PC-3 (cell line): ENCODE data around the gene ATP10B. TPM values are rescaled to one million over a fixed set of nuclear protein-coding genes. Genes with fewer than 3 reads are reported as not detected.

Experiments used
- ATAC-seq: fragments of 200-7000 bp; cut with Tn5 transposase; 2 replicates; pipeline ENCODE4 v1.9.1; 2020; ENCODE audit warnings: mild to moderate bottlenecking, moderate library complexity
- BruUV-seq: library from RNA; stranded (reverse); fragments of 400-500 nt; replicated peaks from 2 replicates; lab custom pipeline; 2021; lab: Mats Ljungman, UMichigan
- CTCF ChIA-PET: fragments of 300-600 bp; sonication (Branson Sonifier 250); formaldehyde crosslinking; loops from one replicate; lab custom pipeline; 2022; ENCODE audit warnings: antibody characterized with exemption; lab: Charles Lee
- POLR2A ChIA-PET: fragments of 300-600 bp; sonication (Branson Sonifier 250); formaldehyde crosslinking; loops from one replicate; lab custom pipeline; 2022; ENCODE audit warnings: antibody characterized with exemption; ENCODE audit not compliant: unreplicated experiment; lab: Charles Lee
- DNase-seq: peaks from one replicate; pipeline ENCODE4 v3.0.0-alpha.2; 2015
- H2AFZ ChIP-seq: fragments of 300-600 bp; sonication (generic); 2 replicates; pipeline ENCODE4 v1.6.0; 2016; ENCODE audit warnings: antibody characterized with exemption, low read length
- H3F3A ChIP-seq: fragments of 300-600 bp; sonication (generic); one replicate; pipeline ENCODE4 v1.6.0; 2017; ENCODE audit warnings: antibody characterized with exemption, low read length, control low read depth, mild to moderate bottlenecking; ENCODE audit not compliant: unreplicated experiment
- H3K27ac ChIP-seq: fragments of 300-600 bp; sonication (generic); 2 replicates; pipeline ENCODE4 v1.5.1; 2016; ENCODE audit warnings: mild to moderate bottlenecking, low read length
- H3K27me3 ChIP-seq: fragments of 300-600 bp; sonication (generic); 2 replicates; pipeline ENCODE4 v1.6.1; 2016; ENCODE audit warnings: low read length, mixed read lengths
- H3K36me3 ChIP-seq: fragments of 300-600 bp; sonication (generic); 2 replicates; pipeline ENCODE4 v1.6.1; 2016; ENCODE audit warnings: low read depth, mixed run types, low read length, mixed read lengths
- H3K4me1 ChIP-seq: fragments of 300-600 bp; sonication (generic); 2 replicates; pipeline ENCODE4 v1.5.1; 2016; ENCODE audit warnings: low read length; ENCODE audit not compliant: insufficient read depth
- H3K4me2 ChIP-seq: fragments of 300-600 bp; sonication (generic); 2 replicates; pipeline ENCODE4 v1.6.0; 2016; ENCODE audit warnings: low read length
- H3K4me3 ChIP-seq: fragments of 300-600 bp; sonication (generic); 2 replicates; pipeline ENCODE4 v1.5.1; 2016; ENCODE audit warnings: mild to moderate bottlenecking, low read length, mixed read lengths
- H3K79me2 ChIP-seq: fragments of 300-600 bp; sonication (generic); 2 replicates; pipeline ENCODE4 v1.6.1; 2017; ENCODE audit warnings: low read length, mixed read lengths
- H3K9ac ChIP-seq: fragments of 300-600 bp; sonication (generic); 2 replicates; pipeline ENCODE4 v1.6.0; 2016; ENCODE audit warnings: mild to moderate bottlenecking, low read length
- H3K9me2 ChIP-seq: fragments of 300-600 bp; sonication (generic); replicated peaks from 2 replicates; pipeline ENCODE4 v1.6.1; 2016; ENCODE audit warnings: mixed run types, low read length, mixed read lengths
- H3K9me3 ChIP-seq: fragments of 300-600 bp; sonication (generic); 2 replicates; pipeline ENCODE4 v1.6.1; 2016; ENCODE audit warnings: low read length, mixed read lengths
- H4K20me1 ChIP-seq: fragments of 300-600 bp; sonication (generic); 2 replicates; pipeline ENCODE4 v1.6.1; 2016; ENCODE audit warnings: low read length, mixed read lengths
- CTCF ChIP-seq: fragments of 300-600 bp; sonication (generic); conservative IDR thresholded peaks from 2 replicates; pipeline ENCODE4 v1.5.1; 2017; ENCODE audit warnings: antibody characterized with exemption, low read depth, mild to moderate bottlenecking, low read length
- EZH2 ChIP-seq: fragments of 300-600 bp; sonication (generic); IDR thresholded peaks from one replicate; pipeline ENCODE4 v1.6.1; 2017; ENCODE audit warnings: antibody characterized with exemption, mild to moderate bottlenecking, low read length; ENCODE audit not compliant: unreplicated experiment
- EZH2phosphoT487 ChIP-seq: fragments of 300-600 bp; sonication (generic); IDR thresholded peaks from 2 replicates; pipeline ENCODE4 v1.6.1; 2018; ENCODE audit warnings: mild to moderate bottlenecking, antibody characterized with exemption, low read length, borderline replicate concordance
- intact Hi-C: fragments of 100-400 bp; cut with micrococcal nuclease; formaldehyde crosslinking; loops from 2 replicates; pipeline ENCODE4 v1.9.0; 2023
- total RNA-seq: library from RNA; depleted of rRNA; stranded (reverse); fragments of >200 nt; gene quantifications from 2 replicates; pipeline ENCODE4 v1.2.3, GENCODE V29; 2014

Gene ATP10B
- total RNA-seq, 1 experiment from 2014 or later, result not detected

- intact Hi-C loops, result no loop called here
Observed at GRCh38 chr5:160757194-160757593, 94.8 kb downstream of the ATP10B start.

GRCh38 chr5:160750938-160751657 is 100.9 kb downstream of the ATP10B start:
- no peaks in the 10 kb centered on the region for H4K20me1 ChIP-seq
- H3K79me2 ChIP-seq, result no peaks in the 10 kb centered on the region
- H3K9me3 ChIP-seq, result no peaks in the 10 kb centered on the region
- H3K4me2 ChIP-seq, result no peak overlapping the region
- no peak for ATAC-seq
- intact Hi-C loops, result no loop called here
- H3K9ac ChIP-seq, result no peak overlapping the region
- no peaks in the 10 kb centered on the region for H3F3A ChIP-seq
- H3K27me3 ChIP-seq, result no peaks in the 10 kb centered on the region
- no peaks in the 10 kb centered on the region for H3K9me2 ChIP-seq
- TF ChIP-seq EZH2, result no peak
- TF ChIP-seq CTCF, result no peak
- no peak for TF ChIP-seq EZH2phosphoT487
- no peak overlapping the region for H2AFZ ChIP-seq
- ChIA-PET CTCF (no interaction called here), POLR2A (no interaction called here)
- no peaks in the 10 kb centered on the region for H3K36me3 ChIP-seq
- no peaks in the 10 kb centered on the region for H3K4me1 ChIP-seq
- BruUV-seq, result no TSS peak
- H3K4me3 ChIP-seq, result no peak overlapping the region
- no peak for DNase-seq
- no peak overlapping the region for H3K27ac ChIP-seq

More at GRCh38 chr5:160757194-160757593, 94.8 kb downstream of the ATP10B start:
- H3K36me3 ChIP-seq, result no peaks in the 10 kb centered on the region
- no peaks in the 10 kb centered on the region for H4K20me1 ChIP-seq
- no peaks in the 10 kb centered on the region for H3K9me3 ChIP-seq
- H3K4me3 ChIP-seq, result no peak overlapping the region
- BruUV-seq, result no TSS peak
- no peaks in the 10 kb centered on the region for H3F3A ChIP-seq
- no peak overlapping the region for H3K27ac ChIP-seq
- no peak overlapping the region for H3K9ac ChIP-seq
- TF ChIP-seq EZH2phosphoT487, result no peak
- DNase-seq (no peak), ATAC-seq (no peak)
- ChIA-PET POLR2A (no interaction called here), CTCF (no interaction called here)
- no peaks in the 10 kb centered on the region for H3K4me1 ChIP-seq
- no peaks in the 10 kb centered on the region for H3K27me3 ChIP-seq
- H3K9me2 ChIP-seq, result no peaks in the 10 kb centered on the region
- H3K4me2 ChIP-seq, result no peak overlapping the region
- no peaks in the 10 kb centered on the region for H3K79me2 ChIP-seq
- H2AFZ ChIP-seq, result no peak overlapping the region

GRCh38 chr5:160749682-160750081 is 102.3 kb downstream of the ATP10B start:
- Histone ChIP-seq H3K27ac (no peak overlapping the region), H3K4me3 (no peak overlapping the region), H3K27me3 (no peaks in the 10 kb centered on the region), H3K79me2 (no peaks in the 10 kb centered on the region), H3K9me2 (no peaks in the 10 kb centered on the region), H4K20me1 (no peaks in the 10 kb centered on the region), H3K36me3 (no peaks in the 10 kb centered on the region), H3K4me2 (no peak overlapping the region), H3F3A (no peaks in the 10 kb centered on the region), H3K9ac (no peak overlapping the region), H2AFZ (no peak overlapping the region), H3K4me1 (no peaks in the 10 kb centered on the region), H3K9me3 (no peaks in the 10 kb centered on the region)
- intact Hi-C loops, result no loop called here
- TF ChIP-seq EZH2phosphoT487 (no peak), CTCF (no peak), EZH2 (no peak)
- BruUV-seq, result no TSS peak
- POLR2A ChIA-PET, result no interaction called here
- CTCF ChIA-PET, result no interaction called here
- ATAC-seq (no peak), DNase-seq (no peak)
